Esophagus (tissue), 2 donors: ENCODE measurements around the gene TXNDC11. TPM values are rescaled to one million over a fixed set of nuclear protein-coding genes. Genes with fewer than 3 reads are reported as not detected.
A peak's percentile ranks its signal among the peaks of the same experiment; 100 is the strongest.

Experiments
- H3K27ac ChIP-seq, 2 donors: one replicate each; pipeline ENCODE4 v1.5.1; 2013; ENCODE audit warnings: low read depth in 2 of 2, mild to moderate bottlenecking in 2 of 2, inconsistent platforms in 1 of 2, low read length in 1 of 2, moderate library complexity in 1 of 2
- H3K27me3 ChIP-seq, 2 donors: one replicate each; pipeline ENCODE4 v1.6.1; 2013; ENCODE audit warnings: low read length in 2 of 2, control low read depth in 1 of 2, mild to moderate bottlenecking in 1 of 2; ENCODE audit not compliant: insufficient read depth in 2 of 2, control insufficient read depth in 1 of 2
- H3K36me3 ChIP-seq, 2 donors: one replicate each; pipeline ENCODE4 v1.6.1; 2013; ENCODE audit warnings: low read length in 1 of 2; ENCODE audit not compliant: control insufficient read depth in 2 of 2, insufficient read depth in 2 of 2
- H3K4me1 ChIP-seq, 2 donors: one replicate each; pipeline ENCODE4 v1.6.1; 2013; ENCODE audit warnings: low read length in 1 of 2; ENCODE audit not compliant: control insufficient read depth in 2 of 2, insufficient read depth in 2 of 2
- H3K4me3 ChIP-seq, 2 donors: one replicate each; pipeline ENCODE4 v1.5.1; 2013; ENCODE audit warnings: low read length in 2 of 2, mild to moderate bottlenecking in 2 of 2, low read depth in 1 of 2, moderate library complexity in 1 of 2
- H3K9me3 ChIP-seq, 2 donors: one replicate each; pipeline ENCODE4 v1.6.1; 2013; ENCODE audit warnings: mild to moderate bottlenecking in 2 of 2, low read depth in 1 of 2, low read length in 1 of 2, moderate library complexity in 1 of 2; ENCODE audit not compliant: control insufficient read depth in 2 of 2, insufficient read depth in 1 of 2
- WGBS, 2 donors: extraction: QIAGEN DNeasy Blood & Tissue Kit; methylation state at CpG; one replicate each; pipeline ENCODE4 v1.1.7; 2013; 5-methylcytosine and 5-hydroxymethylcytosine counted together
- polyA plus RNA-seq, 2 donors: library from polyadenylated mRNA; stranded (reverse); fragments of 200-250 nt; gene quantifications; one replicate each; pipeline ENCODE4 v1.2.3, GENCODE V29; 2013
- donor health status: healthy with polysubstance abuse.
- donor health status: Bipolar disorder and iron deficiency.

TXNDC11 gene
- polyA plus RNA-seq, 2 donors, result 21.8 to 24.5 TPM

GRCh38 chr16:11708421-11708820, 34.2 kb downstream of the TXNDC11 start:
- Histone ChIP-seq H3K9me3 (no peaks in the 10 kb centered on the region), H3K36me3 (peaks cover 4 to 7% of the 10 kb centered on the region in 2 donors), H3K27ac (no peak overlapping the region), H3K27me3 (no peaks in the 10 kb centered on the region), H3K4me3 (no peak overlapping the region), H3K4me1 (peaks cover 0 to 2% of the 10 kb centered on the region in 2 donors)
- WGBS, 2 donors, result 92 to 93% methylated on average over 1 of the region's 1 CpG

- Histone ChIP-seq H3K9me3 (no peaks in the 10 kb centered on the region), H3K4me3 (no peak overlapping the region), H3K4me1 (peaks cover 0 to 2% of the 10 kb centered on the region in 2 donors), H3K27me3 (no peaks in the 10 kb centered on the region), H3K36me3 (peaks cover 4 to 9% of the 10 kb centered on the region in 2 donors), H3K27ac (no peak overlapping the region)
- WGBS, 2 donors, result 96% methylated on average over 4 of the region's 4 CpGs
These were observed 34.9 kb downstream of the TXNDC11 start for GRCh38 chr16:11707679-11708197.

GRCh38 chr16:11706180-11706742, 36.4 kb downstream of the TXNDC11 start:
- WGBS, 2 donors, result 86 to 87% methylated on average over 5 of the region's 5 CpGs
- Histone ChIP-seq H3K27ac (peak overlapping the region in 1 of 2 donors; percentile 40), H3K36me3 (peaks cover 4 to 8% of the 10 kb centered on the region in 2 donors), H3K27me3 (no peaks in the 10 kb centered on the region), H3K4me3 (no peak overlapping the region), H3K4me1 (peaks cover 0 to 2% of the 10 kb centered on the region in 2 donors), H3K9me3 (no peaks in the 10 kb centered on the region)

DNA sequence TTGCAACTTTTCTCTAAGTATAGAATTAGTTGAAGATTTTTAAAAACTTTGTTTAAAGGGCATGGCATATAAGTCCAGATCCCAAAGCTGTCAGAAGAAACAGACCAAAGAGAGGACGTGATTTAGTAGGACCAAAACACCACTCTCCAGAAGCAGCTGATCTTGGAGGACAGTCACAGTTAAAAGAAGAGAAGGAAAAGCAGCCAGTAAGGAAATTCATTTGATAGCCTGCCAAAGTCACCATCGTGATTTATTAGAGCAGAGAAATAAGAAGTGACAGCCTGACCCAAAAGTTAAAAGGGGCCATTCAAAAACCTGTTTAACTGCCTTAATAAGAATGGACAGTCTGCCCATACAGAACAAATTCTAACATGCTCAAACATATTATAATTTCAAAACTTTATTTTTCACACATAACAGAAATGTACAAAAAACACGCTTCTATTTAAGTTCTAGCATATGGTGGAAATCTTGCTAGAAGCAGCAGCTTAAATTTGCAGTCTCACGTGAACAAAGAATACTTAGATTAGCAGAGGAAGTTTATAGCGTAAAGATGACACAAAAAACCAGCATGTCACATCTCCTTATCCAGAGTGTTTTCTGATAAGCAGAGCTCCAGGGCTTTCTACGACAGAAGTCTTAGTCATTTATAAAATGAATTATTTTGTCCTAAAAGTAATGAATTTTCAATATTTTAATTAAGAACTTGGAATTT, 37.2 kb downstream of the TXNDC11 start:
- Histone ChIP-seq H3K9me3 (no peaks in the 10 kb centered on the region), H3K4me3 (no peak overlapping the region), H3K4me1 (peaks cover 0 to 2% of the 10 kb centered on the region in 2 donors), H3K27me3 (no peaks in the 10 kb centered on the region), H3K36me3 (peaks cover 4 to 8% of the 10 kb centered on the region in 2 donors), H3K27ac (no peak overlapping the region)
- WGBS, 2 donors, result 57 to 60% methylated on average over 6 of the region's 6 CpGs

DNA sequence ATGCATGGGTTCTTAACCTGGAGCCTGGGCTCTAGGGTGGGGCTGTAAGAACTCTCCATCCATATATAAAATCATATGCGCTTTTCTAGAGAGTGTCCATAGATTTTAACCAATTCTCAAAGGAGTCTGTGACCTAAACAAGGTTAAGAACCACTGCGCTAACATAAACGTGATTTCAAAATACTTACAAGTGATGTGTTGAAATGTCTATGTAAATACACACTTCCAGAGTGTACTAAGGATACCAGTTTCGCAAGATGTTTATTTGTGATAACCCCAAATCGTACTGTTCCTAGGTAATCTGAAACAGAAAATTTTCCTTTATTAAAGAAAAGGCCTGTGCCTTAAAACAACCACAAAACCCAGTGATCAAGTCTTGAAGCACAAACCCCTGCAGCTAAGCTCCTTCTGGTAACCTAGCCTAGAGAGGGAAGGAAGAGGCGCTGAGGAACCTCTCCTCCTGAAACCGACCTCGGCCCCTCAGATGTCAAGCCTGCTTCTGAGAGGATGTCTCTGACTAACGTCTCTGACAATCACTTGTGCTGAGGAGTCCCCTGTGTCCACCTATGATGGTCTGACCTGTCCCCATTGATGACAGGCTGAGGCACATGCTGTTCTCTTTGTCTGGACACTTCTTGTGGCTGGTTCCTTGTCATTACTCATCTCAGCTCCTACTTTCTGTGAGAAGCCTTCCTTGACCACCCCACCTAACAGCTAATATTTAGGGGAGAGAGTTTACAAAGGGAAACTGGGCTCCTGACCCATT, 42.2 kb downstream of the TXNDC11 start:
- Histone ChIP-seq H3K27ac (no peak overlapping the region), H3K27me3 (no peaks in the 10 kb centered on the region), H3K36me3 (peaks cover 18 to 24% of the 10 kb centered on the region in 2 donors), H3K4me3 (no peak overlapping the region), H3K4me1 (peaks cover 0 to 2% of the 10 kb centered on the region in 2 donors), H3K9me3 (no peaks in the 10 kb centered on the region)
- 76 to 78% methylated on average over 9 of the region's 9 CpGs for WGBS, 2 donors

DNA sequence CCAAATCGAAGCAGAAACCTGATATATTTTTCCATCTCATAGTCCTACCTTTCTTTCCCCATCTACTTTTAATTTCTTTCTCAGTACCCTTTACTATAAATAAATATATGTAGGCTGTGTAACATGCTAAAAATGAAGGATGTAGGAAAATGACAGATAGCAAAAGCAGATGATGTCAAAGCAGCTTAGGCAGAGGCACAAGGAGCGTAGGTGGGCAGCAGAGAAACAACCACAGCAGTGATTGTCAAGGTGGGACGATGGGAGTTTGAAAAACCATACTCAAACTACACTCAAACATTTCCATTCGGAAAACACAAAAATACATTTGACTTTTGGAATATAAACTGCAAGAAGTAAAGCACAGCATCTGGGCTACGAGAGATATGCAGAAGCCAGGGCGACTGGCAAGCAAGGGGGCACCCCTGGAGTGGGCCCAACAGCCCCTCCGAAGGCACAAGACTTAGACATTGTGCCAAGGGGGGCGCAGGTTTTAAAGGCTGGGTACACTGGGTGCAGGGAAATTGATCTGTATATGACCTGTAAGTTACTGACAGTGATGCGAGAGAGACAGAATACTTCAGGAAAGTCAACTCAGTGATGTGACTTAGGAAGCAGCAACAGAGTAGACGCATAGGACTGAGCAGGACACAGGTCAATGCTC, 43.3 kb downstream of the TXNDC11 start:
- Histone ChIP-seq H3K27ac (no peak overlapping the region), H3K4me1 (peaks cover 0 to 2% of the 10 kb centered on the region in 2 donors), H3K4me3 (no peak overlapping the region), H3K27me3 (no peaks in the 10 kb centered on the region), H3K9me3 (no peaks in the 10 kb centered on the region), H3K36me3 (peaks cover 18 to 29% of the 10 kb centered on the region in 2 donors)
- 84 to 94% methylated on average over 10 of the region's 10 CpGs for WGBS, 2 donors

GRCh38 chr16:11698271-11698689, 44.4 kb downstream of the TXNDC11 start:
- H3K4me1 ChIP-seq, result peaks cover 0 to 2% of the 10 kb centered on the region in 2 donors
- H3K27ac ChIP-seq, result no peak overlapping the region
- H3K36me3 ChIP-seq, result peaks cover 18 to 29% of the 10 kb centered on the region in 2 donors
- H3K4me3 ChIP-seq, result no peak overlapping the region
- WGBS, 2 donors, result 49 to 71% methylated on average over 7 of the region's 7 CpGs
- H3K27me3 ChIP-seq, result no peaks in the 10 kb centered on the region
- no peaks in the 10 kb centered on the region for H3K9me3 ChIP-seq

GRCh38 chr16:11697319-11697718, 45.3 kb downstream of the TXNDC11 start:
- Histone ChIP-seq H3K27me3 (no peaks in the 10 kb centered on the region), H3K9me3 (no peaks in the 10 kb centered on the region), H3K36me3 (peaks cover 18 to 30% of the 10 kb centered on the region in 2 donors), H3K4me1 (peaks cover 0 to 2% of the 10 kb centered on the region in 2 donors), H3K27ac (no peak overlapping the region), H3K4me3 (no peak overlapping the region)
- 96 to 97% methylated on average over 12 of the region's 12 CpGs for WGBS, 2 donors
